Subcutaneous adipose tissue (tissue), 4 donors: ENCODE results near the gene UGT2A3. TPM values are rescaled to one million over a fixed set of nuclear protein-coding genes. Genes with fewer than 3 reads are reported as not detected.

ENCODE experiments used
- small RNA-seq: library from RNA; depleted of rRNA; stranded (forward); fragments of <200 nt; gene quantifications from one replicate; pipeline ENCODE3, GENCODE V24; 2016
- total RNA-seq, 4 donors: library from RNA; depleted of rRNA; stranded (reverse); fragments of >200 nt; gene quantifications; one replicate each; pipeline ENCODE4 v1.1.0, GENCODE V29; 2016
- TF ChIP-seq, protein P1 (sequence below): fragments of 450-650 bp; IDR thresholded peaks from one replicate; pipeline ENCODE4 v1.5.1; 2016; ENCODE audit warnings: low read depth, mild to moderate bottlenecking, control low read depth, antibody characterized with exemption, moderate library complexity

Gene UGT2A3
- total RNA-seq, 4 donors from 2014 or later = not detected

DNA sequence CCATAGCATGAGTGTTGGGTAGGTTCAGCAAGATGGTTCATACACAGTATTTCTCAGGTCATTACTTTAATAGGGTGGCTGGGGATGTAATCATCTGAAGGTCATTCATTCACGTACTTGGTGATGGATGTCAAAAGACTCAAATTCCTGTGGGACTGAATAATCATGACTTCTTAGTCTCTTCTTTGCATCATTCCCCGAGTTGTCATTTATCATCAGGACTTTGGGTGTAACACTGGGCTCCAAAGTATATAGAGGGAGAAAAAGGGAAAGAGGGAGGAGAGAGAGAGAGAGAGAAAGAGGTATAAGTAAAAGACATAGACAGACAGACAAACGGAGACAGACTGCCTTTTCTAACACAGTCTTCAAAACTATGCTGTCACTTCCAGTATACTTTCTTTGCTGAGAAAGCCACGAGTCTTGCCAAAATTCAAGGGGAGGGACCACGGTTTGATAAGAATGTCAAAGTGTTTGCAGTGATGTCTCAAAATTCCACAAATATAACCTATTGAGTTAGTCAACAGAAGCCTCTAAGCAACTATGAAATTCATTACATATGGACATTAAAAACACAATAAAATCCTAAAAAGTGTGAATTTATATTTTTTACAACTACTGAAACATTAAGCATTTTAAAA lies 55.9 kb downstream of the UGT2A3 start:
- TF ChIP-seq, protein P1, sequence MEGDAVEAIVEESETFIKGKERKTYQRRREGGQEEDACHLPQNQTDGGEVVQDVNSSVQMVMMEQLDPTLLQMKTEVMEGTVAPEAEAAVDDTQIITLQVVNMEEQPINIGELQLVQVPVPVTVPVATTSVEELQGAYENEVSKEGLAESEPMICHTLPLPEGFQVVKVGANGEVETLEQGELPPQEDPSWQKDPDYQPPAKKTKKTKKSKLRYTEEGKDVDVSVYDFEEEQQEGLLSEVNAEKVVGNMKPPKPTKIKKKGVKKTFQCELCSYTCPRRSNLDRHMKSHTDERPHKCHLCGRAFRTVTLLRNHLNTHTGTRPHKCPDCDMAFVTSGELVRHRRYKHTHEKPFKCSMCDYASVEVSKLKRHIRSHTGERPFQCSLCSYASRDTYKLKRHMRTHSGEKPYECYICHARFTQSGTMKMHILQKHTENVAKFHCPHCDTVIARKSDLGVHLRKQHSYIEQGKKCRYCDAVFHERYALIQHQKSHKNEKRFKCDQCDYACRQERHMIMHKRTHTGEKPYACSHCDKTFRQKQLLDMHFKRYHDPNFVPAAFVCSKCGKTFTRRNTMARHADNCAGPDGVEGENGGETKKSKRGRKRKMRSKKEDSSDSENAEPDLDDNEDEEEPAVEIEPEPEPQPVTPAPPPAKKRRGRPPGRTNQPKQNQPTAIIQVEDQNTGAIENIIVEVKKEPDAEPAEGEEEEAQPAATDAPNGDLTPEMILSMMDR = no peak

DNA sequence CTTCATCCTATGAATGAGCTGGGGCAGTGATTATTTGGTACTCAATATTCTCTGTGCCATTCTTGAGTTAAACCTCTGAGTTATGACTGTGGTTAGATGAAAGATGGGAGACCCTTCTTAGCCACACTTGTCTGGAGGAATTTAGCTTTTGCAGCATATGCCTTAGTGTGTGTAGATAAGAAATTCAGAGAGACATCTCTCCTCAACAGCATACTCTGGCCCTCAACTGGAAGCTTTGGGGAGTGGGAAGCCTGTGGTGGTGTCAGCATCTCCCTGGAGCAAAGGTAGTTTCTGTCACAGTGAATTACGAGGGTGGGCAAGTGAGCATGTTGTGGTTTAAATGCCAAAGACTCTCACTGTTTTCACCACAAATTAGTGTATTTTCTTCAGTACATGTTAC lies 58.7 kb downstream of the UGT2A3 start:
- TF ChIP-seq, protein P1 = no peak

DNA sequence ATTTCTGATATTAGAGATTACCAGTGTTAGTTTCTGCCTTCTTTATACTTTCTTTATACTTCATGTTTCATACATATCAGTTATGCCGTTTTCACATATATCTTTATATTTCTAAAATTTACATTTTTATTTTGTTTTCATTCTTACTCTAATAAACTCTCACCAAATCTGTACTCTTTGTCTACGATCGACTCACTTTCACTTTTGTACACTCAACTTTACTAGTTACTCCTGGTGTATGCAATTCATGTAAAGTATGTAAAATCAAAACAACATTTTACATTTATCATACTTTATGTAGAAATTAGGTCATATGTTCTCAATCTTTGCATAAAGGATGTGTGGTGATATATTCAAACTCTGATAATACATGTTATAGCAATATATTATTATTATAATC lies 59.9 kb downstream of the UGT2A3 start:
- TF ChIP-seq, protein P1 = no peak

DNA sequence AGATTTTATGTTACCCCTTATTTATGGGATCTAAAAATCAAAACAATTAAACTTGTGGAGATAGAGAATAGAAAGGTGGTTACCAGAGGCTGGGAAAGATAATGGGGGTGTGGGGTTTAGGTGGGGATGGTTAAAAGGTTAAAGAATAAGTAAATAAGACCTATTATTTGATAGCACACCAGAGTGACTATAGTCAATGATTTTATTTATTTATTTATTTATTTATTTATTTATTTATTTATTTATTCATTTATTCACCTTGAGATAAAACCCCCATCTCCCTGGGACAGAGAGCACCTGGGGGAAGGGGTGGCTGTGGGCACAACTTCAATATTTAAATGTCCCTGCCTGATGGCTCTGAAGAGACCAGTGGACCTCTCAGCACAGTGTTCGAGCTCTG lies 66.1 kb downstream of the UGT2A3 start:
- TF ChIP-seq, protein P1 = no peak

DNA sequence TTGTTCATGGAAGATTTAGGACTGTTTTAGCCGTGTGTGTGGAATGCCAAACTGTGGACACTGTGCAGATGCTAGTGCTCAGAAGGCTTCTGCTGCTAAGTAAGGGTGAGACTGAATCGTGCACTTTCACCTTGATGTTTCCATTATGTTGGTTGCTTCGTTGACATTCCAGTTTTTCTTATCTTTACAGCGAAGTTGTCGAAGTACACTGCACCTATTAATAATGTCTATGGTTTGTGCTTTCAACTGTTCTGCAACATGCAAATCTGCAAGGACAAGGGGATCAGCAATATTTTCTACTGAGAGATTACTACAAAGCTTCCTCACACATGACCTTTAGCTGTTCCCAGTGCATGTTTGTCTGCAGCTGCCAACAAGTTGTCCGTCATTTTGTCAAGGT lies 67.7 kb downstream of the UGT2A3 start:
- TF ChIP-seq, protein P1 = no peak

Small RNA genes within 50 kb of the gene (small RNA-seq; reads per million reads assigned to genes)
- gene AC021146.3 (not detected), gene AC021146.6 (not detected)

Other genes with a start within 250 kb of the UGT2A3 start
- gene UGT2B10, start 135.8 kb downstream of the UGT2A3 start, total RNA-seq = not detected
- not detected for gene UGT2B7, start 144.7 kb upstream of the UGT2A3 start, total RNA-seq